GM23338 (cell line): ENCODE measurements around the gene ARL6IP1. TPM values are rescaled to one million over a fixed set of nuclear protein-coding genes. Genes with fewer than 3 reads are reported as not detected.

Experiments used
- ATAC-seq: fragments of 200-7000 bp; cut with Tn5 transposase; 3 replicates; pipeline ENCODE4 v1.9.1; 2020
- DNase-seq: peaks from one replicate; pipeline ENCODE4 v3.0.0-alpha.2; 2015; ENCODE audit warnings: low spot score
- H2AFZ ChIP-seq: fragments of 200-600 bp; sonication (generic); 2 replicates; pipeline ENCODE4 v1.8.0; 2016; ENCODE audit warnings: antibody characterized with exemption, mild to moderate bottlenecking, moderate library complexity
- H3F3A ChIP-seq: fragments of 200-600 bp; sonication (generic); replicated peaks from 2 replicates; pipeline ENCODE4 v1.8.0; 2017; ENCODE audit warnings: antibody characterized with exemption, mixed run types, low read depth
- H3K27ac ChIP-seq: fragments of 200-600 bp; sonication (generic); 2 replicates; pipeline ENCODE4 v1.6.1; 2016; ENCODE audit warnings: low read depth
- H3K27me3 ChIP-seq: fragments of 200-600 bp; sonication (generic); 2 replicates; pipeline ENCODE4 v1.8.0; 2016; ENCODE audit warnings: mild to moderate bottlenecking, mixed run types, moderate library complexity; ENCODE audit not compliant: insufficient read depth
- H3K36me3 ChIP-seq: fragments of 200-600 bp; sonication (generic); 2 replicates; pipeline ENCODE4 v1.8.0; 2016; ENCODE audit warnings: mild to moderate bottlenecking; ENCODE audit not compliant: insufficient read depth
- H3K4me1 ChIP-seq: fragments of 200-600 bp; sonication (generic); 2 replicates; pipeline ENCODE4 v1.8.0; 2016; ENCODE audit warnings: mild to moderate bottlenecking, moderate library complexity; ENCODE audit not compliant: insufficient read depth
- H3K4me2 ChIP-seq: fragments of 200-600 bp; sonication (generic); 2 replicates; pipeline ENCODE4 v1.7.1; 2017; ENCODE audit warnings: mixed run types
- H3K4me3 ChIP-seq: fragments of 200-600 bp; sonication (generic); 2 replicates; pipeline ENCODE4 v1.6.1; 2016; ENCODE audit warnings: mixed run types
- H3K79me2 ChIP-seq: fragments of 200-600 bp; sonication (generic); replicated peaks from 2 replicates; pipeline ENCODE4 v1.8.0; 2017; ENCODE audit warnings: mild to moderate bottlenecking; ENCODE audit not compliant: insufficient read depth
- H3K9me2 ChIP-seq: fragments of 200-600 bp; sonication (generic); 2 replicates; pipeline ENCODE4 v1.8.0; 2017; ENCODE audit not compliant: insufficient read depth
- H4K20me1 ChIP-seq: fragments of 200-600 bp; sonication (generic); replicated peaks from 2 replicates; pipeline ENCODE4 v1.8.0; 2017; ENCODE audit warnings: mild to moderate bottlenecking; ENCODE audit not compliant: insufficient read depth
- H3K27ac Mint-ChIP-seq: 2 replicates; pipeline ENCODE4 v1.8.0; 2020; ENCODE audit warnings: inconsistent platforms, mild to moderate bottlenecking, moderate library complexity, mixed read lengths
- H3K27me3 Mint-ChIP-seq: 3 replicates; pipeline ENCODE4 v1.8.0; 2022; ENCODE audit warnings: low read depth, mild to moderate bottlenecking, moderate library complexity, mixed read lengths, inconsistent platforms; ENCODE audit not compliant: insufficient read depth, poor library complexity
- H3K36me3 Mint-ChIP-seq: 3 replicates; pipeline ENCODE4 v1.8.0; 2021; ENCODE audit warnings: low read depth, mild to moderate bottlenecking, inconsistent platforms, moderate library complexity, mixed read lengths
- H3K4me1 Mint-ChIP-seq: 3 replicates; pipeline ENCODE4 v1.8.0; 2020; ENCODE audit warnings: mild to moderate bottlenecking, inconsistent platforms, mixed read lengths
- H3K4me3 Mint-ChIP-seq: 3 replicates; pipeline ENCODE4 v1.8.0; 2021; ENCODE audit warnings: moderate library complexity, mild to moderate bottlenecking, inconsistent platforms, mixed read lengths
- H3K9me3 Mint-ChIP-seq: 3 replicates; pipeline ENCODE4 v1.8.0; 2020; ENCODE audit warnings: moderate library complexity, mild to moderate bottlenecking, inconsistent platforms, mixed read lengths
- CTCF ChIP-seq, 2 experiments: fragments of 200-600 bp in 1 of 2; sonication (generic) in 1 of 2; conservative IDR thresholded peaks; 2 replicates each; pipeline versions ENCODE4 v1.5.1 to v1.6.1; 2016 to 2017; ENCODE audit warnings: antibody characterized with exemption in 2 of 2, low read depth in 2 of 2, mild to moderate bottlenecking in 2 of 2, moderate library complexity in 1 of 2
- JUNB ChIP-seq: IDR thresholded peaks from one replicate; pipeline ENCODE4 v1.6.1; 2016; ENCODE audit warnings: antibody characterized with exemption; ENCODE audit not compliant: unreplicated experiment
- POLR2AphosphoS5 ChIP-seq: IDR thresholded peaks from 2 replicates; pipeline ENCODE4 v1.6.1; 2016; ENCODE audit warnings: antibody characterized with exemption, low read depth
- REST ChIP-seq: IDR thresholded peaks from one replicate; pipeline ENCODE4 v1.6.1; 2018; ENCODE audit warnings: antibody characterized with exemption; ENCODE audit not compliant: unreplicated experiment
- ZNF114 ChIP-seq: fragments of 250-450 bp; sonication (Bioruptor Pico); IDR thresholded peaks from 2 replicates; pipeline ENCODE4 v1.5.0; 2020; ENCODE audit warnings: mild to moderate bottlenecking, moderate library complexity
- ZNF331 ChIP-seq: fragments of 250-450 bp; sonication (Bioruptor Pico); IDR thresholded peaks from 2 replicates; pipeline ENCODE4 v1.5.0; 2020; ENCODE audit warnings: low read depth, mild to moderate bottlenecking, moderate library complexity
- ZNF462 ChIP-seq: fragments of 250-450 bp; sonication (Bioruptor Pico); IDR thresholded peaks from 2 replicates; pipeline ENCODE4 v1.5.0; 2020; ENCODE audit warnings: mild to moderate bottlenecking, moderate library complexity
- polyA plus RNA-seq: library from polyadenylated mRNA; unstranded; fragments of >200 nt; fragmentation: Nextera tagmentation; extraction: Ambion mirVana; gene quantifications from 2 replicates; pipeline ENCODE4 v1.2.1, GENCODE V29; 2016
- total RNA-seq: library from RNA; depleted of rRNA; stranded (reverse); fragments of >200 nt; shearing (Covaris generic); gene quantifications from 2 replicates; pipeline ENCODE4 v1.2.3, GENCODE V29; 2014
- TF ChIP-seq, protein P1 (sequence below): IDR thresholded peaks from 2 replicates; pipeline ENCODE4 v1.6.1; 2016; ENCODE audit warnings: antibody characterized with exemption

ARL6IP1 gene
- total and polyA plus RNA-seq, 2 experiments from 2014 or later = 192 to 250 TPM

DNA sequence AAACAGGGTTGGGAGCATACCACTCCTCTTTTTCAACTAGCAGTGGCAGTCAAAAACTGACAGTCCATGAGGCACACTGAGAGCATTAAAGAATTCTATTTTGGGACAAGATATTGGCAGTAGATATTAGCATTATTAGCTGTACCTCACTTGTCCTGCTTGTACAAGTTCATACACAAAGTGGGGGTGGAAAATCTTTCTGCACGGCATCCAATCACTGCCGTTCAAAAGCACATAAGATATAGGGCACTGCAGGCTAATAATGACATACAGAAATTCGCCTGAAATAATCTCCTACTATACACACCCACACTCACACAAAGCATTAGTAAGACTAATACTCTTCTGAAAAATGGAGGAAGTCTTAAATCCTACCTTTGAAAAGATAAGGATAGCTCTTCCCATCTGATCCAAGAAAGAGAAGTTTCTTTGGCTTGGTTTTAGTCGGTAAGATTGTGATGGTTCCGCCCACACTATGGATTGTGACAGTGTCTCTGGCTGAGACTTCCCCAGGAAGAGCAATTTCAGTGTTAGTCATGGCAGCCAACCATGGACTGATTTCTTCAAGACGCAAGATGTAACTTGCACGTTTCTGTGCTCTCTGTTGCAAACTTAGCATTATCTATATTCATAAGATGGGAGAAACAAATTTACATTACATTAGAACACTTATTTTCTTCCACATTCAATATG lies 40.6 kb upstream of the ARL6IP1 start:
- no peak overlapping the region for H3K4me3 Mint-ChIP-seq
- Histone ChIP-seq H4K20me1 (0 out of 2 replicates have a peak, but pooled peaks cover 9% of the 10 kb centered on the region), H3K9me2 (no peaks in the 10 kb centered on the region), H3K4me2 (no peak overlapping the region), H3K79me2 (peaks cover 10% of the 10 kb centered on the region), H3K4me3 (no peak overlapping the region), H3K36me3 (peaks cover 72% of the 10 kb centered on the region), H3K27ac (no peak overlapping the region), H3K27me3 (no peaks in the 10 kb centered on the region), H3K4me1 (no peaks in the 10 kb centered on the region; the same call in 1 of the 2 replicates), H3F3A (no peaks in the 10 kb centered on the region), H2AFZ (no peak overlapping the region)
- ATAC-seq (no peak), DNase-seq (no peak)
- peaks cover 6% of the 10 kb centered on the region for H3K4me1 Mint-ChIP-seq
- H3K27me3 Mint-ChIP-seq = peaks cover 6% of the 10 kb centered on the region
- TF ChIP-seq POLR2AphosphoS5 (no peak), ZNF331 (CRISPR knock-in tag) (no peak), REST (no peak)
- H3K27ac Mint-ChIP-seq = no peak overlapping the region
- H3K36me3 Mint-ChIP-seq = peaks cover 86% of the 10 kb centered on the region
- no peaks in the 10 kb centered on the region for H3K9me3 Mint-ChIP-seq

- H3K27ac Mint-ChIP-seq = peak overlapping the region; percentile 87; the same call in 1 of the 2 replicates
- Histone ChIP-seq H3K4me3 (no peak overlapping the region), H3K79me2 (peaks cover 10% of the 10 kb centered on the region), H3K4me2 (no peak overlapping the region), H2AFZ (no peak overlapping the region), H3F3A (no peaks in the 10 kb centered on the region), H3K36me3 (peaks cover 81% of the 10 kb centered on the region), H3K9me2 (no peaks in the 10 kb centered on the region), H3K27ac (peak overlapping the region; percentile 52; the same call in 1 of the 2 replicates), H3K4me1 (no peaks in the 10 kb centered on the region), H3K27me3 (no peaks in the 10 kb centered on the region), H4K20me1 (peaks cover 9% of the 10 kb centered on the region; the same call in 1 of the 2 replicates)
- no peaks in the 10 kb centered on the region; the same call in 2 of the 3 replicates for H3K4me1 Mint-ChIP-seq
- peaks cover 87% of the 10 kb centered on the region for H3K36me3 Mint-ChIP-seq
- H3K9me3 Mint-ChIP-seq = no peaks in the 10 kb centered on the region
- H3K4me3 Mint-ChIP-seq = no peak overlapping the region
- ATAC-seq (peak; percentile 68), DNase-seq (peak; percentile 56)
- H3K27me3 Mint-ChIP-seq = peaks cover 6% of the 10 kb centered on the region
- TF ChIP-seq CTCF (conservative IDR thresholded peaks at IDR 0.05; ENCODE audit: low read depth in 2 of 2) (no peak), ZNF114 (CRISPR knock-in tag) (no peak), JUNB (no peak), ZNF462 (CRISPR knock-in tag) (no peak)
- TF ChIP-seq, protein P1, sequence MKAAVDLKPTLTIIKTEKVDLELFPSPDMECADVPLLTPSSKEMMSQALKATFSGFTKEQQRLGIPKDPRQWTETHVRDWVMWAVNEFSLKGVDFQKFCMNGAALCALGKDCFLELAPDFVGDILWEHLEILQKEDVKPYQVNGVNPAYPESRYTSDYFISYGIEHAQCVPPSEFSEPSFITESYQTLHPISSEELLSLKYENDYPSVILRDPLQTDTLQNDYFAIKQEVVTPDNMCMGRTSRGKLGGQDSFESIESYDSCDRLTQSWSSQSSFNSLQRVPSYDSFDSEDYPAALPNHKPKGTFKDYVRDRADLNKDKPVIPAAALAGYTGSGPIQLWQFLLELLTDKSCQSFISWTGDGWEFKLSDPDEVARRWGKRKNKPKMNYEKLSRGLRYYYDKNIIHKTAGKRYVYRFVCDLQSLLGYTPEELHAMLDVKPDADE = no peak
Measured at GRCh38 chr16:18839555-18839954, 38.2 kb upstream of the ARL6IP1 start.
